OCI-LY3 (cell line): Measurements from ENCODE around the gene SELENOI.

Experiments
- EZH2phosphoT487 ChIP-seq: fragments of 200-600 bp; shearing (Covaris generic); IDR thresholded peaks from 2 replicates; pipeline ENCODE4 v1.6.1; 2018; ENCODE audit warnings: antibody characterized with exemption, mixed run types, low read depth
- TF ChIP-seq, protein P1 (sequence below): fragments of 200-600, 300-600 bp; sonication (generic); IDR thresholded peaks from 2 replicates; pipeline ENCODE4 v1.5.1; 2014; ENCODE audit warnings: antibody characterized with exemption, low read length, low read depth

DNA sequence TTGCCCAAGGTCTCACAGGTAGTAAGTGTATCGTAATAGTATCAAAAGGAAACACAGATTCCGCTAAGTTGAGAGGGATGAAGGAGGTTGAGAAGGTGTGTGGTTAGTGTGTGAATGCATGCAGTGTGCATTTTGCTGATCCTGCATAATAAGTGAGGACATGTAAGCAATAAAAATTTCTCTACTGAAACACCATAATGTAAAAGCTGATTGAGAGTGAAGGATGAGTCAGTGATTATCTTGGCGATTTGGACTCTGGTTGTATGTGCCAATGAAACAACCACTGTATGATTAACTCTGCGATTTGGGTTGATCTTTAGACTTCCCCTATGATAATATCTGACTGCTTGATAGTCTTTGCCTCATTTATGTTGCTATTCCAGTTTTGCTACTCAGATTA lies 17.4 kb downstream of the SELENOI start:
- TF ChIP-seq, protein P1, sequence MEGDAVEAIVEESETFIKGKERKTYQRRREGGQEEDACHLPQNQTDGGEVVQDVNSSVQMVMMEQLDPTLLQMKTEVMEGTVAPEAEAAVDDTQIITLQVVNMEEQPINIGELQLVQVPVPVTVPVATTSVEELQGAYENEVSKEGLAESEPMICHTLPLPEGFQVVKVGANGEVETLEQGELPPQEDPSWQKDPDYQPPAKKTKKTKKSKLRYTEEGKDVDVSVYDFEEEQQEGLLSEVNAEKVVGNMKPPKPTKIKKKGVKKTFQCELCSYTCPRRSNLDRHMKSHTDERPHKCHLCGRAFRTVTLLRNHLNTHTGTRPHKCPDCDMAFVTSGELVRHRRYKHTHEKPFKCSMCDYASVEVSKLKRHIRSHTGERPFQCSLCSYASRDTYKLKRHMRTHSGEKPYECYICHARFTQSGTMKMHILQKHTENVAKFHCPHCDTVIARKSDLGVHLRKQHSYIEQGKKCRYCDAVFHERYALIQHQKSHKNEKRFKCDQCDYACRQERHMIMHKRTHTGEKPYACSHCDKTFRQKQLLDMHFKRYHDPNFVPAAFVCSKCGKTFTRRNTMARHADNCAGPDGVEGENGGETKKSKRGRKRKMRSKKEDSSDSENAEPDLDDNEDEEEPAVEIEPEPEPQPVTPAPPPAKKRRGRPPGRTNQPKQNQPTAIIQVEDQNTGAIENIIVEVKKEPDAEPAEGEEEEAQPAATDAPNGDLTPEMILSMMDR: no peak
- TF ChIP-seq EZH2phosphoT487: no peak
